Activated T-cell treated with anti-CD3 and anti-CD28 coated beads, Interleukin-2, amount 50 U/mL, for 24 hours (primary cell): ENCODE data around the gene DNASE2.
"Not testable (repeated sequence)": the region's sequence is repeated elsewhere in the genome, so short reads cannot be mapped to it uniquely, and the experiment has no call there.

ENCODE experiments used
- DNase-seq: peaks from one replicate; pipeline ENCODE4 v3.0.0-alpha.2; 2020
- H3K27ac Mint-ChIP-seq: 2 replicates; pipeline ENCODE4 v1.8.0; 2020; ENCODE audit warnings: mild to moderate bottlenecking, mixed read lengths
- H3K27me3 Mint-ChIP-seq: 2 replicates; pipeline ENCODE4 v1.8.0; 2020; ENCODE audit warnings: mixed read lengths
- H3K36me3 Mint-ChIP-seq: 2 replicates; pipeline ENCODE4 v1.8.0; 2020; ENCODE audit warnings: low read depth, mixed read lengths
- H3K4me1 Mint-ChIP-seq: 2 replicates; pipeline ENCODE4 v1.8.0; 2020; ENCODE audit warnings: low read depth, mixed read lengths
- H3K4me3 Mint-ChIP-seq: 2 replicates; pipeline ENCODE4 v1.8.0; 2020; ENCODE audit warnings: mild to moderate bottlenecking, moderate library complexity, mixed read lengths
- H3K9me3 Mint-ChIP-seq: 2 replicates; pipeline ENCODE4 v1.8.0; 2020; ENCODE audit warnings: mixed read lengths

DNASE2 gene

DNA sequence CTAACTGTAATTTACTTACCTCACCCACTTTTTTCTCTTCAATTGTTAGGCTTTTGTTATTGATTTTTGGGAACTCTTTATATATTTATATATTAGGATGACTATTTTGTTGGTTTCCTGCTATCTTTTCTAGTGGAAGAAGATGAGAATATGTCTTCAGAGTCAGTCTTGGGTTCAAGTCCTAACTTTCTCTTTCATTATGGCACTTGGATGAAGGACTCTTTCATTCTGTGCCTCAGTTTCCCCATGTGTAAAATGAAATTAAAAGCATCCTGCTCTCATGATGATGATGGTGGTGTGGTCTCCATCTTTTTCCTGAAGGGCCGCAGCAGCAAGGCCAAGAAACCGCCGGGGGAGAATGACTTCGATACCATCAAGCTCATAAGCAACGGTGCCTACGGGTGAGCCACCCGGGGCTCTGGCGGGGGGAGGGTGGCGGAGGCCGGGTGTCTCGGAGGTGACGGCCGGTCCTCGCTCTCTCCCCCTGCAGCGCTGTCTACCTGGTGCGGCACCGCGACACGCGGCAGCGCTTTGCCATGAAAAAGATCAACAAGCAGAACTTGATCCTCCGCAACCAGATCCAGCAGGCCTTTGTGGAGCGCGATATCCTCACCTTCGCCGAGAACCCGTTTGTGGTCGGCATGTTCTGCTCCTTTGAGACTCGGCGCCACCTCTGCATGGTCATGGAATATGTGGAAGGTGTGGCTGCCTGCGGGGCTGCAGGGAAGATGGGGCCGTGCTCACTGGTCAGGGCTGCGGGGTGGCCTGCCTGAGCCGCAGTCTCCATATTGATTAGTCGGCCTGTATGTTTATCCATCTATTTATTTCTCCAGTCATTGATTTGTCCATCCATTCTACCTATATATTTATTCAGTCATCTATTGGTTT, 23.0 kb downstream of the DNASE2 start:
- Mint-ChIP-seq H3K27me3 (peaks cover under 1% of the 10 kb centered on the region), H3K4me3 (no peak overlapping the region), H3K27ac (no peak overlapping the region), H3K4me1 (no peaks in the 10 kb centered on the region), H3K36me3 (no peaks in the 10 kb centered on the region), H3K9me3 (peaks cover 9% of the 10 kb centered on the region)
- no peak for DNase-seq

GRCh38 chr19:12856653-12857052, 24.6 kb downstream of the DNASE2 start:
- H3K9me3 Mint-ChIP-seq, result peaks cover 9% of the 10 kb centered on the region
- no peak for DNase-seq
- H3K4me1 Mint-ChIP-seq, result no peaks in the 10 kb centered on the region
- H3K27ac Mint-ChIP-seq, result no peak overlapping the region
- H3K36me3 Mint-ChIP-seq, result no peaks in the 10 kb centered on the region
- H3K4me3 Mint-ChIP-seq, result no peak overlapping the region
- no peaks in the 10 kb centered on the region for H3K27me3 Mint-ChIP-seq

GRCh38 chr19:12847159-12848139, 33.8 kb downstream of the DNASE2 start:
- H3K27me3 Mint-ChIP-seq, result peaks cover 51% of the 10 kb centered on the region
- peak overlapping the region; percentile 50 for H3K4me3 Mint-ChIP-seq
- H3K9me3 Mint-ChIP-seq, result no peaks in the 10 kb centered on the region
- peaks cover 7% of the 10 kb centered on the region for H3K4me1 Mint-ChIP-seq
- peak; percentile 94 for DNase-seq
- no peaks in the 10 kb centered on the region for H3K36me3 Mint-ChIP-seq
- H3K27ac Mint-ChIP-seq, result no peak overlapping the region

DNA sequence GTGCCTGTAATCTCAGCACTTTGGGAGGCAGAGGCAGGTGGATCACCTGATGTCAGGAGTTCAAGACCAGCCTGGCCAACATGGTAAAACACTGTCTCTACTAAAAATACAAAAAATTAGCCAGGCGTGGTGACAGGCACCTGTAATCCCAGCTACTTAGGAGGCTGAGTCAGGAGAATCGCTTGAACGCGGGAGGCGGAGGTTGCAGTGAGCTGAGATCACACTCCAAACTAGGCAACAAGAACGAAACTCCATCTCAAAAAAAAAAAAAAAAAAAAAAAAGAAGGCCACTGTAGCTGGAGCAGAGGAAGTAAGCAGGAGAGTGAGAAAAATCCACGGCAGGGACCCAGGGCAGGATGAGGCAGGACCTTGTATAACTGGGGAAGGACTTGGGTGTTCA, 34.6 kb downstream of the DNASE2 start:
- DNase-seq, H3K4me1 Mint-ChIP-seq, H3K36me3 Mint-ChIP-seq, H3K27ac Mint-ChIP-seq, H3K9me3 Mint-ChIP-seq, H3K4me3 Mint-ChIP-seq: not testable (repeated sequence)
- H3K27me3 Mint-ChIP-seq, result peaks cover 57% of the 10 kb centered on the region

GRCh38 chr19:12843999-12844732, 37.1 kb downstream of the DNASE2 start:
- no peak for DNase-seq
- H3K36me3 Mint-ChIP-seq, result no peaks in the 10 kb centered on the region
- H3K9me3 Mint-ChIP-seq, result no peaks in the 10 kb centered on the region
- H3K27ac Mint-ChIP-seq, result no peak overlapping the region
- H3K4me3 Mint-ChIP-seq, result no peak overlapping the region
- peaks cover 27% of the 10 kb centered on the region for H3K4me1 Mint-ChIP-seq
- H3K27me3 Mint-ChIP-seq, result peaks cover 81% of the 10 kb centered on the region

- H3K9me3 Mint-ChIP-seq, result no peaks in the 10 kb centered on the region
- H3K4me1 Mint-ChIP-seq, result peaks cover 33% of the 10 kb centered on the region
Observed at GRCh38 chr19:12843328-12843727, 37.9 kb downstream of the DNASE2 start.

DNA sequence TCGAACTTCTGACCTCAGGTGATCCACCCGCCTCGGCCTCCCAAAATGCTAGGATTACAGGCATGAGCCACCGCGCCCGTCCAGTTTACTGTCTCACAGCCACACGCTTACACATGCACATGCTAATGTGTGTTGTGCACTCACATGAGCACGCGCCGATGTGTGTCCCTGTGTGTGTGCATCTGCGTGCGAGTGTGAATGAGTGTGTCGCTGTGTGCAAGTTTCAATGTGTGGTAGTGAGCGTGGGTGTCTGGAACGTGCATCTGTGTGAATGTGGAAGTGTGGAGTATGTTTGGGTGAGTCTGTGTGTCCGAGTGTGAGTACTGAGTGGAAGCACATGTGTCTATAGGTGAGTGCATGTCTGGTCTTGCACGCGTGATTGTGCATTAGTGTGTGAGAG, 38.7 kb downstream of the DNASE2 start:
- H3K4me3 Mint-ChIP-seq, result no peak overlapping the region
- H3K27me3 Mint-ChIP-seq, result peaks cover 82% of the 10 kb centered on the region
- no peak overlapping the region for H3K27ac Mint-ChIP-seq
- H3K4me1 Mint-ChIP-seq, result peaks cover 32% of the 10 kb centered on the region
- no peak for DNase-seq
- no peaks in the 10 kb centered on the region for H3K9me3 Mint-ChIP-seq
- H3K36me3 Mint-ChIP-seq, result no peaks in the 10 kb centered on the region

More at GRCh38 chr19:12843328-12843727, 37.9 kb downstream of the DNASE2 start:
- no peaks in the 10 kb centered on the region for H3K36me3 Mint-ChIP-seq
- no peak for DNase-seq
- H3K4me3 Mint-ChIP-seq, result no peak overlapping the region
- peaks cover 82% of the 10 kb centered on the region for H3K27me3 Mint-ChIP-seq
- no peak overlapping the region for H3K27ac Mint-ChIP-seq

DNA sequence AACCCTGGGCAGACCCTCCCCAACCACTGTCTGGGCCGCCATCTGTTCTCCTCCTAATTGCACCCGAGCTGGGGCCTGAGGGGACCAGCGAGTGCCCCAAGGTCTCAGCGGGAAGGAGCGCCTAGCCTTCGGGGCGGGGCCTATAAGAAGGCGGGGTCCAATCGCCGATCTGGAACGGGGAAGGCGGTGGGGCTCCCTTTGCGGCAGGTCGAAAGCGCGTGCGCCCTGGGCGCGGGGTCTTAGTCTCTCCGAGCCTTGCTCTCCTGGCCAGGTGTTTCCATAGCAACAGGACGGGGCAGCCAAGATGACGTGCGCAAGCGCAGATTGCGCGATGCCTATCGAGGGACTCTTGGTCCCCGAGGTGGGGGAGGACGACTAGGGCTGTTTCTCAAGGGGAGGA, 40.2 kb downstream of the DNASE2 start:
- Mint-ChIP-seq H3K4me1 (peaks cover 37% of the 10 kb centered on the region), H3K27me3 (peaks cover 82% of the 10 kb centered on the region), H3K9me3 (no peaks in the 10 kb centered on the region), H3K27ac (no peak overlapping the region), H3K4me3 (peak overlapping the region; percentile 17), H3K36me3 (no peaks in the 10 kb centered on the region)
- DNase-seq, result peak; percentile 44

- Mint-ChIP-seq H3K36me3 (no peaks in the 10 kb centered on the region), H3K27me3 (peaks cover 88% of the 10 kb centered on the region), H3K9me3 (no peaks in the 10 kb centered on the region), H3K27ac (no peak overlapping the region), H3K4me3 (peak overlapping the region; percentile 17), H3K4me1 (peaks cover 37% of the 10 kb centered on the region)
- peak; percentile 61 for DNase-seq
Observed at GRCh38 chr19:12840091-12841079, 40.9 kb downstream of the DNASE2 start.

DNA sequence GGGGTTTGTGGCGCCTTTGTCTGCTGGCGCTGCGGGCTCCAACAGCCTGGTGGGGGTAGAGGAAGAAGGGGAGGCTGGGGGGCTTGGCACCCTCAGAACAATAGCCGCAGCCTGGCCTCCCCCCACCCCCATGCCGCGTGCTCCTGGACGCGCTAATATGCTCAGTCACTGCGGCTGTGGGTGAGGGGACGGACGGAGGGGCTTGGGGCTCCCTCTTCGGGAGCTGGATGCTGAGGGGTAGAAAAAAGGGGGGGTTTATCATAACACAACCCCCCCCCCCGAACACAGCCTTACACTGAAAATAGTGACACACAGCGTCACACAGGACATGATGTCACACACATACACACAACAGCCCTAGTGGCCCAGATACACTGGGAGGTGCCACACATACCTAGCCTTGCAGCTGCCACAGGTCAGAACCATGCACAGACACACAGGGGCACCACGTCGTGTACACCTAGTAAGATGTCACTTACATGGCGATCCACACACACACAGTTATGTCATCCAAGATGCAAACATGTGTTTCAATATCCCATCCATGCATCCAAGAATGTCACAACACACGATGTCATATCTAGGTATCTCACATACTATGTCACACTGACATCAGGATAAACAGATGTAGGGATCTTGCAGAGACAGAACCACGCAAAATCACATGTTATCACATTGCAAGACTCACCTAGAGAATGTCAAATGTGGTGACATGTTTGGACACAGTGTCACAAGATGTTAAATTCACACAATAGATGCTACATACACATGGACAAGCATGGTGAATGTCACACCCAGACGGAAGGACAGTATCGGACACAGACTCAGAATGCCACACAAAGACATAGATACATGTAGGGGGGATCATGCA, 42.1 kb downstream of the DNASE2 start:
- no peaks in the 10 kb centered on the region for H3K36me3 Mint-ChIP-seq
- peak overlapping the region; percentile 42 for H3K4me3 Mint-ChIP-seq
- H3K4me1 Mint-ChIP-seq, result peaks cover 42% of the 10 kb centered on the region
- H3K27ac Mint-ChIP-seq, result no peak overlapping the region
- DNase-seq, result no peak
- peaks cover 93% of the 10 kb centered on the region for H3K27me3 Mint-ChIP-seq
- H3K9me3 Mint-ChIP-seq, result no peaks in the 10 kb centered on the region

- Mint-ChIP-seq H3K4me1 (peaks cover 43% of the 10 kb centered on the region), H3K27me3 (peaks cover 88% of the 10 kb centered on the region), H3K9me3 (no peaks in the 10 kb centered on the region), H3K27ac (no peak within 1 kb of the TSS), H3K36me3 (no peaks in the 10 kb centered on the region), H3K4me3 (peak within 1 kb of the TSS; percentile 68)
- peak; percentile 70 for DNase-seq
Observed at GRCh38 chr19:12838182-12838885, 42.9 kb downstream of the DNASE2 start, which contains the start of gene MAST1. Gene MAST1, plus strand, starts transcription at chr19:12838515. Its CDS starts 58 bp downstream, at chr19:12838573.

DNA sequence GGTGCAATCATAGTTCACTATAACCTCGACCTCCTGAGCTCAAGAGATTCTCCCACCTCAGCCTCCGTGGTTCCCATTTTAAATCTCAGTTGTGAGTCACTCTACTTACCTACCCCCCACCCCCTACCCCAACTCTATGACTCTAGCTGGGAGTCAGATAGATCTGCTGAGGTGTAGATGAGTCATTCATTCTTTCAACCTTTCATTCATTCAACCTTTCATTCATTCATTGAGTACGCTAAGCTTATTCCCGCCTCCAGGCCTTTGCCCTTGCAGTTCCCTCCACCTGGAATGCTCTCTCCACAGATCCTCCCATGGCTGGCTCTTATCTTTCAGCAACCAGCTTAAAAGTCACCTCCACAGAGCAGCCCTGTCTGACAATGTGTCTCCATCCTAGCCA, 44.0 kb downstream of the DNASE2 start:
- Mint-ChIP-seq H3K4me1 (peaks cover 50% of the 10 kb centered on the region), H3K27me3 (peaks cover 88% of the 10 kb centered on the region), H3K27ac (no peak overlapping the region), H3K36me3 (no peaks in the 10 kb centered on the region), H3K9me3 (no peaks in the 10 kb centered on the region), H3K4me3 (no peak overlapping the region)
- no peak for DNase-seq
